ENCODE results near the gene TENM4. TPM values are rescaled to one million over a fixed set of nuclear protein-coding genes. Genes with fewer than 3 reads are reported as not detected.

The TENM4 gene
- polyA plus RNA-seq, 3 donors: 0.31 to 1.7 TPM; not detected in 1

GRCh38 chr11:78846269-78846668 lies 594.6 kb downstream of the TENM4 start:
- Histone ChIP-seq H3K36me3 (replicated peaks in 1 of 2; ENCODE audit: control insufficient read depth in 1 of 2, insufficient read depth in 2 of 2, low read length in 2 of 2) (no peaks in the 10 kb centered on the region), H3K9ac (ENCODE audit: insufficient read depth, low read length, poor library complexity, severe bottlenecking) (no peak overlapping the region), H3K27ac (ENCODE audit: low read depth in 1 of 2, low read length in 2 of 2) (no peak overlapping the region), H2AFZ (ENCODE audit: insufficient read depth, low read depth, low read length, poor library complexity, severe bottlenecking) (no peak overlapping the region), H3K79me2 (ENCODE audit: insufficient read depth, low read length) (no peaks in the 10 kb centered on the region), H4K20me1 (ENCODE audit: insufficient read depth, low read length) (no peaks in the 10 kb centered on the region), H3K27me3 (ENCODE audit: control insufficient read depth in 2 of 2, insufficient read depth in 2 of 2, low read length in 2 of 2) (peaks cover 11 to 23% of the 10 kb centered on the region in 2 donors), H3K4me3 (replicated peaks in 1 of 3; ENCODE audit: low read depth in 2 of 3, low read length in 3 of 3) (no peak overlapping the region), H3K4me2 (replicated peaks; ENCODE audit: extremely low read depth, low read length, poor library complexity, severe bottlenecking) (no peak overlapping the region), H3K4me1 (ENCODE audit: control insufficient read depth in 1 of 2, insufficient read depth in 2 of 2, low read length in 2 of 2) (peaks cover 8 to 12% of the 10 kb centered on the region in 2 donors), H3K9me3 (replicated peaks in 1 of 2; ENCODE audit: control insufficient read depth in 1 of 2, insufficient read depth in 1 of 2, low read length in 2 of 2) (no peaks in the 10 kb centered on the region)
- H3K9me3 Mint-ChIP-seq: peaks cover 0 to 3% (median 0%) of the 10 kb centered on the region in 7 donors
- peaks cover 0 to 2% of the 10 kb centered on the region in 2 donors for H3K36me3 Mint-ChIP-seq
- peaks cover 8 to 25% (median 18%) of the 10 kb centered on the region in 3 donors for H3K27me3 Mint-ChIP-seq (ENCODE audit: low read depth in 3 of 3)
- no peak overlapping the region for H3K4me3 Mint-ChIP-seq
- TF ChIP-seq, protein P1, sequence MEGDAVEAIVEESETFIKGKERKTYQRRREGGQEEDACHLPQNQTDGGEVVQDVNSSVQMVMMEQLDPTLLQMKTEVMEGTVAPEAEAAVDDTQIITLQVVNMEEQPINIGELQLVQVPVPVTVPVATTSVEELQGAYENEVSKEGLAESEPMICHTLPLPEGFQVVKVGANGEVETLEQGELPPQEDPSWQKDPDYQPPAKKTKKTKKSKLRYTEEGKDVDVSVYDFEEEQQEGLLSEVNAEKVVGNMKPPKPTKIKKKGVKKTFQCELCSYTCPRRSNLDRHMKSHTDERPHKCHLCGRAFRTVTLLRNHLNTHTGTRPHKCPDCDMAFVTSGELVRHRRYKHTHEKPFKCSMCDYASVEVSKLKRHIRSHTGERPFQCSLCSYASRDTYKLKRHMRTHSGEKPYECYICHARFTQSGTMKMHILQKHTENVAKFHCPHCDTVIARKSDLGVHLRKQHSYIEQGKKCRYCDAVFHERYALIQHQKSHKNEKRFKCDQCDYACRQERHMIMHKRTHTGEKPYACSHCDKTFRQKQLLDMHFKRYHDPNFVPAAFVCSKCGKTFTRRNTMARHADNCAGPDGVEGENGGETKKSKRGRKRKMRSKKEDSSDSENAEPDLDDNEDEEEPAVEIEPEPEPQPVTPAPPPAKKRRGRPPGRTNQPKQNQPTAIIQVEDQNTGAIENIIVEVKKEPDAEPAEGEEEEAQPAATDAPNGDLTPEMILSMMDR (IDR thresholded peaks at IDR 0.05): no peak
- peak overlapping the region in 1 of 7 donors; percentile 44 for H3K27ac Mint-ChIP-seq
- DNase-seq: no peak
- 69% methylated on average over 5 of the region's 5 CpGs for WGBS (ENCODE audit: insufficient coverage)
- no peaks in the 10 kb centered on the region for H3K4me1 Mint-ChIP-seq
- intact Hi-C loops (cut with micrococcal nuclease): no loop called here

DNA sequence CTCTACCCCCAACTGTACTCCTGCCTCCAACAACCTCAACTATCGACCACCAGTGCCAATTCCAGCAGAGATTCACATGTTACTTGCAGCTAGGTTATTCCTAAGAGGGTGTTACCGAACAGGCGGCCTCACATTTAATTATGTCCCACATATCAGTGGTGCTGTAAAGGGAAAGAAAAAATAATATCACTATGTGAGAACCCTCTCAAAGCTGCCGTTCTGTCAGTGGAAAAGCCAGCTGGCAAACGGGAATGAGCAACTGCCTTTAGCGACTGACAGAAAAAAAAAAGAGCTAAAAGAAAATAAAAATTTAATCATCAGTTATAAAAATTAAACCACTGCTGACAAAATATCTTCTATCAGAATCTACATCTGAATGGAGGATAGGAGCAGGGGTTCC lies 595.3 kb downstream of the TENM4 start:
- no peak overlapping the region for H3K27ac Mint-ChIP-seq
- H3K9me3 Mint-ChIP-seq: peaks cover 0 to 3% (median 0%) of the 10 kb centered on the region in 7 donors
- Histone ChIP-seq H3K4me3 (replicated peaks in 1 of 3; ENCODE audit: low read depth in 2 of 3, low read length in 3 of 3) (no peak overlapping the region), H3K79me2 (ENCODE audit: insufficient read depth, low read length) (no peaks in the 10 kb centered on the region), H3K27ac (ENCODE audit: low read depth in 1 of 2, low read length in 2 of 2) (no peak overlapping the region), H2AFZ (ENCODE audit: insufficient read depth, low read depth, low read length, poor library complexity, severe bottlenecking) (no peak overlapping the region), H3K27me3 (ENCODE audit: control insufficient read depth in 2 of 2, insufficient read depth in 2 of 2, low read length in 2 of 2) (peaks cover 11 to 23% of the 10 kb centered on the region in 2 donors), H3K4me1 (ENCODE audit: control insufficient read depth in 1 of 2, insufficient read depth in 2 of 2, low read length in 2 of 2) (peaks cover 11 to 16% of the 10 kb centered on the region in 2 donors), H3K36me3 (replicated peaks in 1 of 2; ENCODE audit: control insufficient read depth in 1 of 2, insufficient read depth in 2 of 2, low read length in 2 of 2) (no peaks in the 10 kb centered on the region), H3K9me3 (replicated peaks in 1 of 2; ENCODE audit: control insufficient read depth in 1 of 2, insufficient read depth in 1 of 2, low read length in 2 of 2) (no peaks in the 10 kb centered on the region), H3K4me2 (replicated peaks; ENCODE audit: extremely low read depth, low read length, poor library complexity, severe bottlenecking) (no peak overlapping the region), H3K9ac (ENCODE audit: insufficient read depth, low read length, poor library complexity, severe bottlenecking) (no peak overlapping the region), H4K20me1 (ENCODE audit: insufficient read depth, low read length) (no peaks in the 10 kb centered on the region)
- peaks cover 0 to 2% of the 10 kb centered on the region in 2 donors for H3K36me3 Mint-ChIP-seq
- DNase-seq: no peak
- TF ChIP-seq, protein P1 (IDR thresholded peaks at IDR 0.05): no peak
- H3K4me3 Mint-ChIP-seq: no peak overlapping the region
- H3K4me1 Mint-ChIP-seq: peaks cover 2% of the 10 kb centered on the region
- peaks cover 4 to 26% (median 18%) of the 10 kb centered on the region in 3 donors for H3K27me3 Mint-ChIP-seq (ENCODE audit: low read depth in 3 of 3)
- intact Hi-C loops (cut with micrococcal nuclease): no loop called here
- WGBS (ENCODE audit: insufficient coverage): no CpG with 5 or more reads among the region's 6 CpGs

Data from CD14-positive monocyte (primary cell).